ENCODE data around the gene ADM2. TPM values are rescaled to one million over a fixed set of nuclear protein-coding genes. Genes with fewer than 3 reads are reported as not detected.

Gene ADM2
- total and polyA plus RNA-seq, 2 of the 13 experiments (the other 11 are each of a cell fraction or from before 2014, with no cell fraction given), result 1.2 to 3.0 TPM

DNA sequence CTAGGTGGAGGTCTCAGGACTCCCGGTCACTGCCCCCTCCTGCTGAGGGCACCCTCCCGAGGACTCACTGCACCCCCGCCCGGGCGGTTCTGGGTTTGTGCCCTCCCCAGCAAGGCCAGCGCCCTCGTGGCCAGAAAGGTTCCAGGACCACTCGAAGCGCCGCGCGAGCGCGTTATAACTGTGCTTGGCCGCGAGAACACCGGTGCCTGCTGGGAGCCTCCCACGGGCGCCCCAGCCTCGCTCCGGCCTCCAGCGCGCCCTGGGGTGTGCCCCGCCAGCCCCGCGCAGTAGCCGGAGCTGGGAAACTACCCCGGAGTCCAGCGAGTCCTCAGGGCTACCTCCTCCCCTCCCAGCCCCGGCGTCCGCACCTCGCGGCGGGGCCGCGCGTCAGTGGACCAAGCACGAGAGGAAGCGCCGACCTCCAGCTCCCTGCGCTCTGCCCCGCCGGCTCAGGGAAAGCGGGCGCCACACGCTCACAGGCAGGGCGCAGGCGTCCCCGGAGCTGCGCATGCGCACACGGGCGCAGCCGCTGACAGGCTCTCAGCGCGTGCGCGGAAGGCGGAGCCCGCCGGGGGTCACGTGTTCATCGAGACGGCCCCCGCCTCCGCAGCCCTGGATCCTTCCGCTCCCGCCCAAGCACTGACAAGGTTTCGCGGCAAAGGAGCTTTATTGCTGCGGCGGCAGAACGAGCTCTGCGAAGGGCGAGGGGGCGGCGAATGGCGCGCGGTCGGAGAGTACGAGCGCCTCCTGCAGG, 43.9 kb downstream of the ADM2 start, which contains the start of gene SCO2 (continued):
- TF ChIP-seq THRA (CRISPR knock-in tag; IDR thresholded peaks at IDR 0.05; ENCODE audit: borderline replicate concordance) (no peak; the same call in 1 of the 2 replicates), ZNF160 (CRISPR knock-in tag; IDR thresholded peaks at IDR 0.05) (no peak; the same call in 1 of the 2 replicates), ZBTB4 (CRISPR knock-in tag; IDR thresholded peaks at IDR 0.05; ENCODE audit: borderline replicate concordance) (peak; percentile 52), ARID4A (CRISPR knock-in tag; IDR thresholded peaks at IDR 0.05; ENCODE audit: borderline replicate concordance) (peak; percentile 84), HNF4G (IDR thresholded peaks at IDR 0.05; ENCODE audit: borderline replicate concordance, low read depth, low read length) (no peak), HNF4G (CRISPR knock-in tag; IDR thresholded peaks at IDR 0.05; ENCODE audit: borderline replicate concordance, low read depth) (peak; percentile 54), ZNF546 (CRISPR knock-in tag; conservative IDR thresholded peaks at IDR 0.05) (peak; percentile 94; the same call in 1 of the 2 replicates), POLR2AphosphoS2 (IDR thresholded peaks at IDR 0.05; ENCODE audit: low read depth, low read length) (no peak), NR2C2 (CRISPR knock-in tag; IDR thresholded peaks at IDR 0.05; ENCODE audit: borderline replicate concordance) (peak; percentile 21; the same call in 1 of the 2 replicates), MED8 (CRISPR knock-in tag; IDR thresholded peaks at IDR 0.05; ENCODE audit: insufficient replicate concordance) (peak; percentile 62), ZNF781 (CRISPR knock-in tag; IDR thresholded peaks at IDR 0.05; ENCODE audit: borderline replicate concordance, not compliant biosample characterization) (no peak), ARNT2 (CRISPR knock-in tag; IDR thresholded peaks at IDR 0.05; ENCODE audit: low read depth) (peak; percentile 76; the same call in 1 of the 2 replicates), HMGA1 (CRISPR knock-in tag; conservative IDR thresholded peaks at IDR 0.05) (no peak), SNAI1 (CRISPR knock-in tag; IDR thresholded peaks at IDR 0.05; ENCODE audit: borderline replicate concordance) (0 out of 2 replicates have a peak, but pooled peaks have one; percentile 58), SATB2 (CRISPR knock-in tag; IDR thresholded peaks at IDR 0.05) (no peak), MNT (IDR thresholded peaks at IDR 0.05) (peak; percentile 86)
- TF ChIP-seq, protein P1, sequence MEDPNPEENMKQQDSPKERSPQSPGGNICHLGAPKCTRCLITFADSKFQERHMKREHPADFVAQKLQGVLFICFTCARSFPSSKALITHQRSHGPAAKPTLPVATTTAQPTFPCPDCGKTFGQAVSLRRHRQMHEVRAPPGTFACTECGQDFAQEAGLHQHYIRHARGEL (CRISPR knock-in tag; IDR thresholded peaks at IDR 0.05), result no peak; the same call in 1 of the 2 replicates

All from HepG2 (cell line).